Measurements from ENCODE around the gene FBXL17.

FBXL17 gene

GRCh38 chr5:108369167-108369566, 12.7 kb downstream of the FBXL17 start:
- H3K4me2 ChIP-seq (ENCODE audit: low read depth, low read length, poor library complexity, severe bottlenecking) = no peak overlapping the region
- no peak overlapping the region for H3K4me3 ChIP-seq (ENCODE audit: insufficient read depth, low read length, poor library complexity, severe bottlenecking)
- no peak overlapping the region for H3K27ac ChIP-seq (ENCODE audit: low read depth, low read length)
- H3K79me2 ChIP-seq (ENCODE audit: insufficient read depth, low read length) = no peaks in the 10 kb centered on the region
- no peaks in the 10 kb centered on the region for H3F3A ChIP-seq (ENCODE audit: insufficient read depth)
- no peak for TF ChIP-seq CTCF (IDR thresholded peaks at IDR 0.05; ENCODE audit: insufficient read depth, low read length, poor library complexity, severe bottlenecking)
- no peak for TF ChIP-seq EZH2phosphoT487 (conservative IDR thresholded peaks at IDR 0.05; ENCODE audit: low read length)
- H3K9me3 ChIP-seq (ENCODE audit: insufficient read depth, low read length) = no peaks in the 10 kb centered on the region
- no peaks in the 10 kb centered on the region for H3K9me2 ChIP-seq (replicated peaks; ENCODE audit: insufficient read depth, low read length)
- H3K27me3 ChIP-seq (ENCODE audit: low read length) = no peaks in the 10 kb centered on the region
- H4K20me1 ChIP-seq (ENCODE audit: low read depth, low read length) = no peaks in the 10 kb centered on the region
- H3K9ac ChIP-seq (ENCODE audit: low read length) = no peak overlapping the region
- H2AFZ ChIP-seq (ENCODE audit: low read depth, low read length, severe bottlenecking) = no peak overlapping the region
- no peaks in the 10 kb centered on the region for H3K36me3 ChIP-seq (ENCODE audit: low read length)

GRCh38 chr5:108367679-108368334, 14.1 kb downstream of the FBXL17 start:
- Histone ChIP-seq H3K79me2 (ENCODE audit: insufficient read depth, low read length) (no peaks in the 10 kb centered on the region), H4K20me1 (ENCODE audit: low read depth, low read length) (no peaks in the 10 kb centered on the region), H3K27ac (ENCODE audit: low read depth, low read length) (no peak overlapping the region), H3K36me3 (ENCODE audit: low read length) (no peaks in the 10 kb centered on the region), H2AFZ (ENCODE audit: low read depth, low read length, severe bottlenecking) (no peak overlapping the region), H3K4me3 (ENCODE audit: insufficient read depth, low read length, poor library complexity, severe bottlenecking) (no peak overlapping the region), H3K9me2 (replicated peaks; ENCODE audit: insufficient read depth, low read length) (no peaks in the 10 kb centered on the region), H3K27me3 (ENCODE audit: low read length) (no peaks in the 10 kb centered on the region), H3F3A (ENCODE audit: insufficient read depth) (no peaks in the 10 kb centered on the region), H3K4me2 (ENCODE audit: low read depth, low read length, poor library complexity, severe bottlenecking) (no peak overlapping the region), H3K9me3 (ENCODE audit: insufficient read depth, low read length) (no peaks in the 10 kb centered on the region), H3K9ac (ENCODE audit: low read length) (no peak overlapping the region)
- TF ChIP-seq EZH2phosphoT487 (conservative IDR thresholded peaks at IDR 0.05; ENCODE audit: low read length) (no peak), CTCF (IDR thresholded peaks at IDR 0.05; ENCODE audit: insufficient read depth, low read length, poor library complexity, severe bottlenecking) (no peak)

DNA sequence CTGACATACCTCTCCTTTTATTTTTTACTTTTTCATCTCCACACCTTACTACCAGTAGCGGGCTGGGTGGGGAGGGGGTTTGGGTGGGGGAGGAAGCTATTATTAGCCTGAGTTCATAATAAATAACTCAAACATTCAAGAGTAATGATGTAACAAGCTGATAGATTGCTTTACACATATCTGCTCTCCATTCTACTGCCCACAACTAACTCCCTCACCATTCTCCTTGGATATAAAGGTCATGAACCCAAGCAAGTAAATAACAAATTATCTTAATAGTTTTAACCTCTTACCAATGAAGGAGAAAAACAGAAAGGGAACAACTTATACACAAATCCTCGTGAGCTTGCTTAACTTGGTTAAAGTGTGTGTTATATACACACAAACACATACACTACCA, 15.4 kb downstream of the FBXL17 start:
- no peak overlapping the region for H3K9ac ChIP-seq (ENCODE audit: low read length)
- H4K20me1 ChIP-seq (ENCODE audit: low read depth, low read length) = no peaks in the 10 kb centered on the region
- no peaks in the 10 kb centered on the region for H3K79me2 ChIP-seq (ENCODE audit: insufficient read depth, low read length)
- no peak overlapping the region for H3K4me2 ChIP-seq (ENCODE audit: low read depth, low read length, poor library complexity, severe bottlenecking)
- no peak overlapping the region for H3K27ac ChIP-seq (ENCODE audit: low read depth, low read length)
- H3K4me3 ChIP-seq (ENCODE audit: insufficient read depth, low read length, poor library complexity, severe bottlenecking) = no peak overlapping the region
- H3K9me3 ChIP-seq (ENCODE audit: insufficient read depth, low read length) = no peaks in the 10 kb centered on the region
- no peaks in the 10 kb centered on the region for H3K9me2 ChIP-seq (replicated peaks; ENCODE audit: insufficient read depth, low read length)
- no peaks in the 10 kb centered on the region for H3F3A ChIP-seq (ENCODE audit: insufficient read depth)
- H2AFZ ChIP-seq (ENCODE audit: low read depth, low read length, severe bottlenecking) = no peak overlapping the region
- no peaks in the 10 kb centered on the region for H3K27me3 ChIP-seq (ENCODE audit: low read length)
- no peaks in the 10 kb centered on the region for H3K36me3 ChIP-seq (ENCODE audit: low read length)
- TF ChIP-seq CTCF (IDR thresholded peaks at IDR 0.05; ENCODE audit: insufficient read depth, low read length, poor library complexity, severe bottlenecking) (no peak), EZH2phosphoT487 (conservative IDR thresholded peaks at IDR 0.05; ENCODE audit: low read length) (no peak)

Measured in SU-DHL-6 (cell line).